CD4-positive, alpha-beta T cell treated with Interleukin-4 for 1 hour (primary cell): Measurements from ENCODE around the gene SLCO2A1.
A peak's percentile ranks its signal among the peaks of the same experiment; 100 is the strongest.

ENCODE experiments used
- DNase-seq, 2 donors: peaks; one replicate each; pipeline ENCODE4 v3.0.0-alpha.2; 2020 to 2022

The SLCO2A1 gene

GRCh38 chr3:133928903-133929607 is 100.7 kb downstream of the SLCO2A1 start:
- DNase-seq = no peak

DNA sequence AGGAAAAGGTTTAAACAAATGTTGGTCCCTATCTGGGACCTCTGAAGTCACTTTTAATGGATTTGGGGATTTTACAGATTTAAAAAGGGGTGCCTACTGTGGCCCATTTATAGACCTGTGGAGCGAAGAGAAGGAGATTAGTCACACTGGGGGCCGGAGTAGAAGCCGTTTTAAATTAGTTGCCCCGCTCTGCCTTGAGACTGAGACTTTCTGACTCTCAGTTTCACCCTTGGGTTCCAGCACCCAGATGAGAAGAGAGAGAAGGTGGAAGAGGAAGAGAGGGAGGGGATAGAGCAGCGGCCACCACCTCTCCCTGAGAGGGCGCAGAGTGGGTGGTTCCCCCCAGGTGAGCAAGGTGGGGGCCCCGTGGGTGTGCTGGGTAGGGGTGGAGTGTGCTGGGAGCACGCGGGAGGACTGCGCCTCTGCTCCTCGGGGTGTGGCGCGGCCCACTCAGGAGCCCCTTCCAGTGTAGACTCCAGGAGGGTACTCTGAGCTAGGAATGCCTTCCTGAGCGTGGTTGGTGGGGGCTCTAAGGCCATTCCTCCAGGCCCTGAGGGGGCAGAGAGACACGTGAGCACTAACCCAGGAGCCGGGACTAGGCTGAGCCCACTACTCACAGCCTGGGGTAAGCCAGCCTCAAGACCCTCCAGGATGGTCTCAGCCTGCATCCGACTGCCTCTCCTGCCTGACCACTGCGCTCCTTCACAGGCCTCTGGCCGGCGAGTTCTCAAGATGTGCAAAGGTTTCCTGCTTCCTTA is 101.4 kb downstream of the SLCO2A1 start:
- no peak for DNase-seq

DNA sequence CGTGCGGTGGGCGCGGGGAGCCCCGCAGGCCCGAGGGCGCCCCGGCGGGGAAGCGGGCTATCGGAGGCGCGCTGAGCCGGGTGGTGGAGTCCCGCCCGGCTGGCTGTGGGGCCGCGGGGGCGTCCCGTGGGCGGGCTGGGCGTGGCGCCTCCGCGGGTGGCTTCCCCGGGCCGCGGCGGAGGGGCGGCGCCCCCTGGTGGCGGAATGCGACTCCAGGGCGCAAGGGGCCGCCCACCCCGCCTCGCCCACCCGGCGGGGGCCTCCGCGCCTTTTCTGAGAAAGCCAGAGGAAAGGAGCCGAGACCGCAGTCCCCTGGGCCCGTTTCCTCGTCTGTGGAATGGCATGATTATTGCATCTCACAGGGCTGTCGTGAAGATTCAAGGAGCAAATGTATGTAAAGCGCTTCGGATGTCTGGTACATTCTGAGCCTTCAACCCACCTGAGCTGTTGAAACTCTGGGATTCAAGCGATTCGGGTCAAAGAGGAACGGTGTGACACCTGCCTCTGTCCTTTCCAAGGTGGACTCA is 102.1 kb downstream of the SLCO2A1 start:
- DNase-seq = peak; percentile 64 to 70

DNA sequence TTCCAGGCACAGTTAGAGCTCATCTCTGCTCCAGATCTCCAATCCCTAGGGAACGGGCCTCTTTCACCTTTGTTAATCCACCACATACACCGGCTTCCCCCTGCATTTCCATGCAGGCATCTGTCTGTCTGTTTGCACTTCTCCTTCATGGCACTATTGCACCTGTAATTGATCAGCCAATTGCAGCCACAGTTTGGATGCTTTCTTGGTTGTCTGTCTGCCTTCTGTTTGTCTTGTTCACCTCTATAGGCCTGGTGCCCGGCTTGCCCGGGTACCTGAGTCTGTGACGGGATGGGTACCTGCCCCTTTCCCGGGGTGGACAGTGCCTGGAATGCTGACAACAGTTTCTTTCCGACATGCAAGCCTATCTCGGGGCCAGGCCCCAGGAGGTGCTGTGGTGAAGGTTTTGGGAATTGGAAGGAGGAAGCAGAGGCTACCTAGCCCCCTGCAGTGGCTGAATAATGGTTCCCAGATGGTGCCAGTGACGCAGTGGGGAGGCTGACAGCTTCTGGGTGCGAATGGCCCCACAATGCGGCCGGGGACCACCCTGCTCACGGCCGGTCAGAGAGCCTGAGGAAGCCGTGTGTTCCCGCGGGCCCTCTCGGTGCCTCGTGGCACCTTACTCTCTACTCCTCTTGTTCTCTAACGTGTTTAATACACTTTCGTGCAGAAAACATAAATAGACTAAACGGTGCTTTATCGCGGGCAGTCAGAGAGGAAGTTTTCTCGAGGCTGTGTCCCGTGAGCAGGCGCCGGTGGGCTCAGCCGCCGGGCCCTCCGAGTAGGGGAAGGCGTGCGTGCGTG is 102.8 kb downstream of the SLCO2A1 start:
- no peak for DNase-seq

- no peak for DNase-seq
Observed at GRCh38 chr3:133925960-133926735, 103.6 kb downstream of the SLCO2A1 start.

DNA sequence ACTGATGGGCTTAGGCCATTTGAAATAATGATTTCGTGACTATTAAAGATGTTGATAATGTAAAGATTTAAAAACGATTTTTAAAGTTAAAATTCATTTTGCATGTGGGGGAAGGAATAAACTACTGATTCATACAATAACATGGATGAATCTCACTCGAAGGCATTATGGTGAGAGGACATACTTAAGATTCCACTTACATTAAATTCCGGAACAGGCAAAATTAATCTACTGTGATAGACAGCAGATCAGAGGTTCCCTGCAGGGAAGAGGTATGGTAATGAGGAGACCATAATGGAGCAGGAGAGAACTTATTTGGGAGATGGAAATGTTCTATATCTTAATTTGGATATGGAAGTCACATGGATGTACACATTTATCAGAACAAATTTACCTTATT is 105.7 kb downstream of the SLCO2A1 start:
- no peak for DNase-seq

GRCh38 chr3:133921592-133921991 is 108.1 kb downstream of the SLCO2A1 start:
- DNase-seq = no peak

DNA sequence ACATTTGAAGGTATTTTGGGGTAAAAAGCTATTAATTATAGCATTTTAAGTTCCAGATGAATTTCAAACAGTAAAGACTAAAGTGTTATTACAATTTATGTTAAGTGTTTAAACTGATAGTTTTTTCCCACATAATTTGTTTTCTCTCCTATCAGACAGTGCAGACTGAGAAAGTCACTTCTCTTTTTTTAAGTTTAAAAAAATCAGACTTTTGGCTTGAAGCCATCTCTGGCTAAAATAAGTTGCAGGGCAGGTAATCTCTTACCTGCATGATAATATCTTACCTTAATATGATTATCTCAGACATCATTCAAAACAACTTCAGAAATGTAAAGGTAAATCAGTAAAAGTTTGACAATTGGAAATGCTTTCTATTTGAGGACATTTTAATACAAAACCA is 112.6 kb downstream of the SLCO2A1 start:
- no peak for DNase-seq

DNA sequence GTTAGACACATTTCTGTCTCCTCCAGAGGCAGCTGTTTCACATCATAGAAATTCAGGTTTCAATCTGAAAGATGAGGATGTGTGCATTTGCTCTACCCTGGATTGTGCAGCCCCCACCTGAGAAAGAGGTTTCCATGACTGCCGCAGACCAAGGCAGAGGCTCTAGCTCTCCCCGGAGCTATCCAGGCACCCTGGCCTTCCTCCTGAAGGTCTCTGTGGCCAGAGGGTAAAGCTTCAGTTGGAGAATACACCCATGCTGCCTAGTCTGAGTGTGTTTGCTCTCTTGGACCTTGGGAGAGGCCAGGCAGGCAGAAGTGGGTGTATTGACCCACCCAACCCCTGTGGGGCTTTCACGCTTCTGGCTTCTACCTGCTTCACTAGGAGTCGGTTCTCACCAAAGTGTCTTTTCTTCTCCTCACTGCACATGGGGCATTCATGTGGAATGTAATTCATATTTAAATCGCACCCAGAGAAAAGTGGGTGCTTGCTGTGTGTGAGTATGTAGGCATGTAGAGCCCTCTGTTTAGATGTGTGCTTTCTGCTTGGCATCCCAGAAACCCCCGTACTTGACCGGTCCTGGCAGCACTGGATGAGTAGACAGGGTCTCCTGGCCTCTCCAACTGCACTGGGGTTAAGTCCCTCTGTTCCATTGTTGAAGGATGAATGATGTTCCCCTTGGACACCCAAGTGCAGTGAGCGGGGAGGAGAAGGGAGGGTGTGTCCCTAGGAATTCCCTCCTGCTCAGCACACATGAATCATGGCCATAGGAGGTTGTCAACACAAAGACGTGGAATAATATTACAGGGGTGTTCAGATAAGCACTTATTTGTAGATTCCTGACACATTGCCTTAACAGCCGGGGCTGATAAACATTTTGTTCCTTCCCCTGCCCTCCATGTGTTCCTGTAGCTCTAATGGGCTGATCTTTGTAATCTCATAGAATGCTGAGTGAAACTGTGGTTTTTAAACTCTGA is 113.8 kb downstream of the SLCO2A1 start:
- no peak for DNase-seq

- no peak for DNase-seq
Observed at GRCh38 chr3:133914839-133915600, 114.7 kb downstream of the SLCO2A1 start.

GRCh38 chr3:133910422-133910821 is 119.3 kb downstream of the SLCO2A1 start:
- DNase-seq = no peak

GRCh38 chr3:133905376-133905775 is 124.3 kb downstream of the SLCO2A1 start:
- no peak for DNase-seq

DNA sequence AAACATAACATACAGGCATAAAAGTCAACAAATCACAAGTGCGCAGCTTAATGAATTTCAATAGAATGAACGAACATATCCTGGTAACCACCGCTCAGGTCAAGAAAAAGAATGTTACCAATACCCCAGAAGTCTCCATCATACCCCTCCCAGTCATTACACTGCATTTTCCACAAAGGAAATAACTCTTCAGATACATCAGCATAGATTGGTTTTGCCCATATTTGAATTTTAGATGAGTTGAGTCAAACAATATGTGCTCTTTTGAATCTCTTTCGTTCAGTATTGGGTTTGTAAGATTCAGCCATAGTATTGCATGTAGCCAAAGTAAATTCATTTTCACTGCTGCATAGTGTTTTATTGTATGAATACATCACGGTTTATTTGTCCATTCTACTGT is 127.9 kb downstream of the SLCO2A1 start:
- DNase-seq = no peak

DNA sequence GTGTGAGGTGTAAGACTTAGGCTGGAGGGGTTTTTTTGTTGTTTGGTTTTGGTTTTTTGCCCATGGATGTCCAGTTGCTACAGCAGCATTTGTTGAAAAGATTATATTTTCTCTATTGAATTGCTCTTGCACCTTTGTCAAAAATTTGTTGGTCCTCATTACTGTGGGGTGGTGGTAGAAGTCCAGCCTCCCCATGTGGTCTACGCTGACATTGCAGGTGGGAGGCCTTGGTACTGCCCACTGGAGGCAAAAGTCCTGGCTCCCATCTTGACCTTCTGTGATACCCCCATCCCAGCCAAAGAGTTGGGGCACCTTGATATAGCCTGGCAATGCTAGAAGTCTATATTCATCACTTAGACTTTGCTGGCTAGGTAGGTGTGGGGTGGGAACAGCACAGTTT is 128.6 kb downstream of the SLCO2A1 start:
- no peak for DNase-seq

DNA sequence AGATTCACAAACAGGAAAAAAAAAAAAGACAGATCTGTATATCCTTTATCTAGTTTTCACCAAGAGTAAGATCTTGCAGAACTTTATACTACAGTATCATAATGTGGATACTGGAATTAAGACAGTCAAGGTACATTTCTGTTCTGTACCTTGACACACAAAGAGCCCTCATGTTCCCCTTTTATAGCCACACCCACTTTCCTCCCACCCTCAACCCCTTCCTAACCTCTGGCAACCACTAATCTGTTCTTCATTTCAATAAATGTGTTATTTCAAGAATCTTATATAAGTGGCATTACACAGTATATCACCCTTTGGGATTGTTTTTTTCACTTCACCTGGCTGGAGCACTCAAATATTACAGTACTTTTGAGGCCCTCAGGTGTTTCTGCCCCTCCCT is 130.4 kb downstream of the SLCO2A1 start:
- DNase-seq = no peak

GRCh38 chr3:133897547-133897946 is 132.2 kb downstream of the SLCO2A1 start:
- DNase-seq = no peak

GRCh38 chr3:133896002-133896761 is 133.5 kb downstream of the SLCO2A1 start:
- no peak for DNase-seq

GRCh38 chr3:133895208-133896001 is 134.3 kb downstream of the SLCO2A1 start, which contains the start of gene RAB6B:
TSS of gene RAB6B (minus strand) at chr3:133895882. CDS start at chr3:133895466, 416 bp downstream.
- no peak for DNase-seq
